Natural killer cell treated with Interleukin-12 subunit alpha and Interleukin-12 subunit beta and Interleukin-15 and Interleukin-18, amount 100 ng/mL, for 72 hours (primary cell): ENCODE measurements around the gene SSH2. TPM values are rescaled to one million over a fixed set of nuclear protein-coding genes. Genes with fewer than 3 reads are reported as not detected.
"Not testable (repeated sequence)": the region's sequence is repeated elsewhere in the genome, so short reads cannot be mapped to it uniquely, and the experiment has no call there.

Source experiments
- ATAC-seq, 2 donors: fragments of 150-1000 bp; cut with Tn5 transposase in 1 of 2; sonication (Bioruptor Pico), chemical (Tn5 transposase) in 1 of 2; 2 replicates each; pipeline ENCODE4 v1.10.0; 2021
- DNase-seq: peaks from one replicate; pipeline ENCODE4 v3.0.0; 2022; ENCODE audit warnings: low spot score
- H3K27ac Mint-ChIP-seq, 2 donors: 1 replicate in 1 of 2; 2 replicates in 1 of 2; pipeline ENCODE4 v1.8.0; 2022; ENCODE audit warnings: mixed read lengths in 2 of 2, mild to moderate bottlenecking in 1 of 2, moderate library complexity in 1 of 2
- H3K27me3 Mint-ChIP-seq, 2 donors: 1 replicate in 1 of 2; 2 replicates in 1 of 2; pipeline ENCODE4 v1.8.0; 2022; ENCODE audit warnings: mixed read lengths in 2 of 2
- H3K36me3 Mint-ChIP-seq: one replicate; pipeline ENCODE4 v1.8.0; 2022; ENCODE audit warnings: mixed read lengths
- H3K4me1 Mint-ChIP-seq, 2 donors: 1 replicate in 1 of 2; 2 replicates in 1 of 2; pipeline ENCODE4 v1.8.0; 2022; ENCODE audit warnings: low read depth in 2 of 2, mixed read lengths in 2 of 2, mild to moderate bottlenecking in 1 of 2
- H3K4me3 Mint-ChIP-seq: one replicate; pipeline ENCODE4 v1.8.0; 2022; ENCODE audit warnings: mixed read lengths
- H3K9me3 Mint-ChIP-seq: 2 replicates; pipeline ENCODE4 v1.8.0; 2022; ENCODE audit warnings: mixed read lengths
- total RNA-seq, 2 donors: library from RNA; stranded (reverse); gene quantifications; one replicate each; pipeline ENCODE4 v1.2.3, GENCODE V29; 2022

Gene SSH2
- total RNA-seq, result 10 to 100 TPM; 44.4 to 72.2 TPM

GRCh38 chr17:29929533-29930408 lies at the start of gene SSH2:
Gene SSH2 (minus strand): TSS chr17:29930228. CDS start chr17:29930000, 228 bp downstream.
- H3K27ac Mint-ChIP-seq, result no peak within 1 kb of the TSS
- ATAC-seq (peak; percentile 91 to 94), DNase-seq (peak; percentile 92)
- no peaks in the 10 kb centered on the region for H3K27me3 Mint-ChIP-seq
- H3K4me1 Mint-ChIP-seq, result peaks cover 21 to 23% of the 10 kb centered on the region in 2 donors
- no peak within 1 kb of the TSS for H3K4me3 Mint-ChIP-seq
- no peaks in the 10 kb centered on the region for H3K36me3 Mint-ChIP-seq
- no peaks in the 10 kb centered on the region for H3K9me3 Mint-ChIP-seq

DNA sequence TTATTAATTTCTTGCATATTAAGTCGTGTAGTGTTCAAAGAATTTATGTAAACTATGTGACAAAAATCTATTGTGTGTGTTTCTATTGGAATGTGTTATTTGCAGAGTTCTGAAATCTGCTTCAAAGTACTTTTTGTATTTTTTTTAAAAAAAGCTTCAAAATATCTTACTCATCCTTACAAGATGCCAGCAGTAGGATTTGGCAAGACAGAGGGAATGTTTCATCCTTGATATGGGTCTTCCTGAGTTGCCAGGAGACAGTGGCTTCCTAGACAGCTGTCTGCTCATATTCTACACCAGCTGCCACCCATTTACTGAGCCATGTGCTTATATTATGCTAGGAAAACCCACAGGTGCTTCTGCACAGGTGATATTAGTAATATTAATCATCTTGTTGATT lies 47.8 kb upstream of the SSH2 start:
- Mint-ChIP-seq H3K4me1 (peaks cover 0 to 5% of the 10 kb centered on the region in 2 donors), H3K4me3 (no peak overlapping the region), H3K36me3 (no peaks in the 10 kb centered on the region), H3K27ac (no peak overlapping the region), H3K27me3 (peaks cover 3 to 15% of the 10 kb centered on the region in 2 donors), H3K9me3 (no peaks in the 10 kb centered on the region)
- DNase-seq, result no peak
- no peak for ATAC-seq

GRCh38 chr17:29973005-29973404 lies 43.0 kb upstream of the SSH2 start:
- H3K27me3 Mint-ChIP-seq, result no peaks in the 10 kb centered on the region
- no peaks in the 10 kb centered on the region for H3K9me3 Mint-ChIP-seq
- no peak for DNase-seq
- no peaks in the 10 kb centered on the region for H3K4me1 Mint-ChIP-seq
- H3K27ac Mint-ChIP-seq, result no peak overlapping the region
- no peak for ATAC-seq
- no peak overlapping the region for H3K4me3 Mint-ChIP-seq
- H3K36me3 Mint-ChIP-seq, result no peaks in the 10 kb centered on the region

- Mint-ChIP-seq H3K9me3 (no peaks in the 10 kb centered on the region), H3K27me3 (no peaks in the 10 kb centered on the region), H3K4me1 (no peaks in the 10 kb centered on the region), H3K27ac (no peak overlapping the region), H3K36me3 (no peaks in the 10 kb centered on the region), H3K4me3 (no peak overlapping the region)
- no peak for ATAC-seq
- no peak for DNase-seq
Measured at GRCh38 chr17:29972277-29972676, 42.2 kb upstream of the SSH2 start.

DNA sequence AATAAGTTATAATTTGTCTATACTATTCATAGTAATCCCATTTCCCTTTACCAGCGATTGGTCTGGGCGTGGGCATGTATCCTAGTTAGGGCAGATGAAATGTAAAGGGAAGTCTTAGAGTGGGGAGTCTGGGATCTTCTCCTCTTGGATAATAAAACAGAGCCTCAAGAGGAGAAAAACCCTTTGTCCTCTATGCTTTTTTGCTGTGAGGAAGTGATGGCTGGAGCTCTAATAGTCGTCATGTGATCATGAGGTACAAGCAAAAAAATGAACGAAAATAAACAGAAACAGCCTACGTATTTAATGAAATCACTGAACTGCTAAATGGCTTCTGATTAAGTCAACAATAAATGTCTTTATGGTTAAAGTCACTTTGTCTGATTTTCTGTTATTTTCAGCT lies 38.2 kb upstream of the SSH2 start:
- DNase-seq (no peak), ATAC-seq (no peak)
- Mint-ChIP-seq H3K27ac (no peak overlapping the region), H3K4me1 (no peaks in the 10 kb centered on the region), H3K27me3 (no peaks in the 10 kb centered on the region), H3K4me3 (no peak overlapping the region), H3K36me3 (no peaks in the 10 kb centered on the region), H3K9me3 (no peaks in the 10 kb centered on the region)

DNA sequence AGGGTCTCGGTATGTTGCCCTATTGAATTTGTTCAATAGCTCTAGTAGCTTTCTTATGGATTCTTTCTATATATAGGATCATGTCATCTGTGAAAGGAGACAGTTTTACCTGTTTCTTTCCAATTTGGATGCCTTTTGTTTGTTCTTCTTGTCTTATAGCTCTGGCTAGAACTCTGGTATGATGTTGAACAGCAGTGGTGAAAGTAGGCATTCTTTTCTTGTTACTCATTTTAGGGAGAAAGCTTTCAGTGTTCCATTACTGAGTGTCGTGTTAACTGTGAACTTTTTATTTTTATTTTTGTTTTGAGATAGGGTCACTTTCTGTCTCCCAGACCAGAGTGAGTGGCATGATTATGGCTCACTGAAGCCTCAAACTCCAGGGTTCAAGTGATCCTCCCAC lies 32.6 kb upstream of the SSH2 start:
- no peaks in the 10 kb centered on the region for H3K27me3 Mint-ChIP-seq
- H3K4me3 Mint-ChIP-seq, result no peak overlapping the region
- H3K27ac Mint-ChIP-seq, result no peak overlapping the region
- H3K4me1 Mint-ChIP-seq, result no peaks in the 10 kb centered on the region
- DNase-seq (no peak), ATAC-seq (no peak)
- no peaks in the 10 kb centered on the region for H3K9me3 Mint-ChIP-seq
- H3K36me3 Mint-ChIP-seq, result no peaks in the 10 kb centered on the region

DNA sequence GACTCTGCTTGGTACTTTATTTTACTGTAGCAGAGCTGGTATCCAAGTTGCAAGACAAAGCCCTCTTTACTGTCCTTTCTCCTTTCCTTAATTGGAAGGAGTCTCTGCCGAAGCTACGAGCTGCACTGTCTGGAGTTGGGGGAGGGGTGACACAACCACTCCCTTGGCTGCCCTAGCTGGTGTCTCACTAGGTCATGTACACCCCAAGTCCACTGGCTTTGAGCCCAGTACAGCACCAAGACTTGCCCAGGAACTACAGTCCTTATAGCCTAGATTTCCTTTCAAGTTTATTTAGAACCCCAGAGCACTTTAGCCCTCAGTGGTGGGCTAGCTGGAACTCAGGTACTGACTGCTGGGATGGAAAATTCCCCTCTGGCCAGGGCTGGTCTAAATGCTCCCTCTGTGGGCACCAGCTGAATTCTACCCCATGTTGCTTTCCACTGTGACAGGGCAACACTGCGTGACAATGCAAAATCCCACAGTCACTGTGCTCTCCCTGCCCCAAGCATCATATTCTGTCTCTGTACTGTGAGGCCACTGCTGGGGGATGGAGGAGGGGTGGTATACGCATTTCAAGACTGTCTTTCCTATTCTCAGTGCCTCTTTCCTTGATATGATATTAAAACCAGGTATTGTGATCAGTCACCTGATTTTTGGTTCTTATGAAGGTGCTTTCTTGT lies 29.8 kb upstream of the SSH2 start:
- Mint-ChIP-seq H3K27ac (no peak overlapping the region), H3K9me3 (no peaks in the 10 kb centered on the region), H3K27me3 (no peaks in the 10 kb centered on the region), H3K4me3 (no peak overlapping the region), H3K4me1 (no peaks in the 10 kb centered on the region), H3K36me3 (no peaks in the 10 kb centered on the region)
- ATAC-seq (no peak), DNase-seq (no peak)

GRCh38 chr17:29958947-29959657 lies 29.1 kb upstream of the SSH2 start:
- H3K4me1 Mint-ChIP-seq, result no peaks in the 10 kb centered on the region
- peak in 1 of 2 donors; percentile 63 for ATAC-seq
- H3K9me3 Mint-ChIP-seq, result no peaks in the 10 kb centered on the region
- H3K36me3 Mint-ChIP-seq, result no peaks in the 10 kb centered on the region
- no peak overlapping the region for H3K27ac Mint-ChIP-seq
- H3K27me3 Mint-ChIP-seq, result no peaks in the 10 kb centered on the region
- DNase-seq, result no peak
- no peak overlapping the region for H3K4me3 Mint-ChIP-seq

GRCh38 chr17:29957488-29957887 lies 27.5 kb upstream of the SSH2 start:
- not testable (repeated sequence) for ATAC-seq, H3K27me3 Mint-ChIP-seq

GRCh38 chr17:29956225-29956624 lies 26.2 kb upstream of the SSH2 start:
- ATAC-seq, result no peak
- Mint-ChIP-seq H3K27ac (no peak overlapping the region), H3K4me3 (no peak overlapping the region)

More at GRCh38 chr17:29957488-29957887, 27.5 kb upstream of the SSH2 start:
- H3K4me3 Mint-ChIP-seq, H3K27ac Mint-ChIP-seq, H3K9me3 Mint-ChIP-seq, DNase-seq, H3K4me1 Mint-ChIP-seq, H3K36me3 Mint-ChIP-seq: not testable (repeated sequence)

GRCh38 chr17:29954405-29954804 lies 24.4 kb upstream of the SSH2 start:
- no peaks in the 10 kb centered on the region for H3K9me3 Mint-ChIP-seq
- H3K4me3 Mint-ChIP-seq, result no peak overlapping the region
- H3K36me3 Mint-ChIP-seq, result no peaks in the 10 kb centered on the region
- no peak for ATAC-seq
- no peaks in the 10 kb centered on the region for H3K27me3 Mint-ChIP-seq
- H3K27ac Mint-ChIP-seq, result no peak overlapping the region
- no peaks in the 10 kb centered on the region for H3K4me1 Mint-ChIP-seq
- no peak for DNase-seq

More at GRCh38 chr17:29956225-29956624, 26.2 kb upstream of the SSH2 start:
- H3K27me3 Mint-ChIP-seq, result no peaks in the 10 kb centered on the region
- DNase-seq, result no peak
- no peaks in the 10 kb centered on the region for H3K36me3 Mint-ChIP-seq
- H3K9me3 Mint-ChIP-seq, result no peaks in the 10 kb centered on the region
- no peaks in the 10 kb centered on the region for H3K4me1 Mint-ChIP-seq

GRCh38 chr17:29949696-29950095 lies 19.7 kb upstream of the SSH2 start:
- H3K27ac Mint-ChIP-seq, result no peak overlapping the region
- ATAC-seq (no peak), DNase-seq (no peak)
- H3K4me1 Mint-ChIP-seq, result no peaks in the 10 kb centered on the region
- H3K9me3 Mint-ChIP-seq, result no peaks in the 10 kb centered on the region
- H3K36me3 Mint-ChIP-seq, result no peaks in the 10 kb centered on the region
- no peak overlapping the region for H3K4me3 Mint-ChIP-seq
- H3K27me3 Mint-ChIP-seq, result no peaks in the 10 kb centered on the region

DNA sequence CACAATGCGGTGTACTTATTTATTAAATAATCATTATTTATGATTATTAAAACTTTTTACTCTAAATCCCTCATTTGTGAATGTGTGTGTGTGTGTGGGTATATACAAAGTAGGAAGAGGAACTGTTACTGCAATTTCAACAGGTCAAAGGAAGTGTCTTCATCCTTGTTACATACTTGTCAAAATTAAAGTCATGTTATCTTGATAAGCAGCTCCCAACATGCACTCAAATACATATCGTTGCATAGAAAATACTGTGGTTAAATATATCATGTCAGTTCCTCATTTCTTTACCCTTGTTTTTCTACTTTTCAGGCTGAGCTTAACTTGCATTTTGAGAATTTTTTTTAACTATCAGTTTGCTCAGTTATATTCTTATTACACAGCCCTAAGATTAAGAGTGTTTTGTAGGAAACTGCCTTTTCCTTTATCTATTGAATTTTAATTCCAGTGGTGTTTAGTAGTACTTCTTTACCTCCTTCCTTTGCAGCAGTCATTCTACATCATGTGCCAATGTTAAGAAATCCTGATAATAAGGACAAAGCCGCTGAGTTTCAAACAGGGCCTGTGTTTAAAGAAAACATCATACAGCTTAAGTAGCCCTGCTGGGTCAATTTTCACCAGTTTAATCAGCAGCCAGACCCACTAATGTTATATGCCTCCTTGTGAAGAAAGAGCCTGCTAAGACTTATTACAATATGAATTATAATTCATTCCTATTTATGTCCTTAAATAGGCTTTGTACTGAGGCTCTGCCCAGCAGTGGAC lies 18.6 kb upstream of the SSH2 start:
- ATAC-seq (no peak), DNase-seq (no peak)
- Mint-ChIP-seq H3K9me3 (no peaks in the 10 kb centered on the region), H3K27ac (no peak overlapping the region), H3K36me3 (no peaks in the 10 kb centered on the region), H3K4me3 (no peak overlapping the region), H3K4me1 (no peaks in the 10 kb centered on the region), H3K27me3 (no peaks in the 10 kb centered on the region)
